WI38 (cell line): ENCODE measurements around the gene VSTM1.
"Not testable (repeated sequence)": the region's sequence is repeated elsewhere in the genome, so short reads cannot be mapped to it uniquely, and the experiment has no call there.

Source experiments
- H3K4me3 ChIP-seq: 2 replicates; pipeline ENCODE4 v1.5.1; 2011; ENCODE audit warnings: low read depth, mild to moderate bottlenecking, control low read depth, low read length
- TF ChIP-seq, protein P1 (sequence below): IDR thresholded peaks from 2 replicates; pipeline ENCODE4 v1.5.1; 2012; ENCODE audit warnings: low read depth, mild to moderate bottlenecking, control low read depth, low read length

Gene VSTM1

DNA sequence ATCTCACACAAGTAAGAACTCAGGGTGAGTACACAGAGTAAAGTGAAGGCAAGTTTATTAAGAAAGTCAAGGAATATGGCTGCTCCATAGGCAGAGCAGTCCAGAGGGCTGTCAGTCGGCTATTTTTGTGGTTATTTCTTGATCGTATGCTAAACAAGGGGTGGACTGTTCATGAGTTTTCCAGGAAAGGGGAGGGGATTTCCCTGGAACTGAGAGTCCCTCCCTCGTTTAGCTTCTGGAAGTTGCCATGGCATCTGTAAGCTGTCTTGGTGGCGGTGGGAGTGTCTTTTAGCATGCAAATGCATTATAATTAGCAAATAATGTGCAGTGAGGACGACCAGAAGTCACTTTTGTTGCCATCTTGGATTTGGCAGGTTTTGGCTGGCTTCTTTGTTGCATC lies 5.8 kb upstream of the VSTM1 start:
- TF ChIP-seq, protein P1, sequence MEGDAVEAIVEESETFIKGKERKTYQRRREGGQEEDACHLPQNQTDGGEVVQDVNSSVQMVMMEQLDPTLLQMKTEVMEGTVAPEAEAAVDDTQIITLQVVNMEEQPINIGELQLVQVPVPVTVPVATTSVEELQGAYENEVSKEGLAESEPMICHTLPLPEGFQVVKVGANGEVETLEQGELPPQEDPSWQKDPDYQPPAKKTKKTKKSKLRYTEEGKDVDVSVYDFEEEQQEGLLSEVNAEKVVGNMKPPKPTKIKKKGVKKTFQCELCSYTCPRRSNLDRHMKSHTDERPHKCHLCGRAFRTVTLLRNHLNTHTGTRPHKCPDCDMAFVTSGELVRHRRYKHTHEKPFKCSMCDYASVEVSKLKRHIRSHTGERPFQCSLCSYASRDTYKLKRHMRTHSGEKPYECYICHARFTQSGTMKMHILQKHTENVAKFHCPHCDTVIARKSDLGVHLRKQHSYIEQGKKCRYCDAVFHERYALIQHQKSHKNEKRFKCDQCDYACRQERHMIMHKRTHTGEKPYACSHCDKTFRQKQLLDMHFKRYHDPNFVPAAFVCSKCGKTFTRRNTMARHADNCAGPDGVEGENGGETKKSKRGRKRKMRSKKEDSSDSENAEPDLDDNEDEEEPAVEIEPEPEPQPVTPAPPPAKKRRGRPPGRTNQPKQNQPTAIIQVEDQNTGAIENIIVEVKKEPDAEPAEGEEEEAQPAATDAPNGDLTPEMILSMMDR, result no peak

DNA sequence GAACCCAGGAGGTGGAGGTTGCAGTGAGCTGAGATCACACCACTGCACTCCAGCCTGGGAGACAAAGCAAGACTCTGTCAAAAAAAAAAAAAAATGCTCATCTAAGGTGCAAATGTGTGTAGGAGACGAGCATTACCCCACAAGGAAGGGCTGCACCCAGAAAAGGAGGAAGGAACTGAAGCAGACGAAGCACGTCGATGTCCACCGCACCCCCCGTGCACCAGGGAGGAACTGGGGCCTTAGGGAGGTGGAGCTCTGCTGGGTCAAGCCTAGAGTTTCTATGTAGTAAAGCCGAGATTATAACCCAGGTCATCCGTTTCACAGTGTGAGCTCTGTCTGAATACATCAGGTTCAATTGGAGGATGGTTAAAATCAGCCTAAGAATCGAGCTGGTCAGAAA lies 1.1 kb downstream of the VSTM1 start:
- TF ChIP-seq, protein P1, result no peak
- no peak overlapping the region for H3K4me3 ChIP-seq

More for the DNA sequence above, 5.8 kb upstream of the VSTM1 start:
- no peak overlapping the region for H3K4me3 ChIP-seq

DNA sequence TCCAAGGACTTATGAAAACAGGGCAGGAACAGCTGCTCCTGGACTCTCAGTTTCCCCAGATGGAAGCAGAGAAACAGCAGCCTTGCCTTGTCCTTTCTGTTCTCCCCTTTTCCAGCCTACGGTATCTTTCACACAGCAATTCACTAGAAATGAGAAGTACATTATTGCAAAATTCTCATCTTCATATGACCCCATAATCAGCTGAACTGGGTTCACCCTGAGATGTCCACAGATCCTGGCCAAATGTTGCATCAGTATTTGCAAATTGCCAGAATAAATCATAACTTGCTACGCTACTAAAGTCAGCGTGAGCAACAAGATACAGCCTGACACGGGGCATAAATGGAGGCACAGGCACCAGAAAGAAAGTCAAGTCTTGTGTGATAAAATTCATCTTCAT lies 16.1 kb downstream of the VSTM1 start:
- TF ChIP-seq, protein P1, result no peak
- H3K4me3 ChIP-seq, result no peak overlapping the region

DNA sequence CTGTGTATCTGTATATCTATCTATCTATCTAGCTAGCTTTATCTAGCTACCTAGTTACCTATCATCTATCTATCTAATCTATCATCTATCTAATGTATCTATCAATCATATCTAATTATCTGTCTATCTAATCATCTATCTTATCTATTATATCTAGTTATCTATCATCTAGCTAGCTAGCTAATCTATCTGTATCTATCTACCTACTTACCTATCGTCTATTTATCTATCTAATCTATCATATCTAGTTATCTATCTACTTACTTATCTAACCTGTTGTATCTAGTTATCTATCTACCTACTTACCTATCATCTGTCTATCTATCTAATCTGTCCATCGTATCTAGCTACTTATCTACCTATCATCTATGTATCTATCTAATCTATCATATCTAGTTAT lies 17.9 kb downstream of the VSTM1 start:
- H3K4me3 ChIP-seq, result no peak overlapping the region
- TF ChIP-seq, protein P1, result no peak

DNA sequence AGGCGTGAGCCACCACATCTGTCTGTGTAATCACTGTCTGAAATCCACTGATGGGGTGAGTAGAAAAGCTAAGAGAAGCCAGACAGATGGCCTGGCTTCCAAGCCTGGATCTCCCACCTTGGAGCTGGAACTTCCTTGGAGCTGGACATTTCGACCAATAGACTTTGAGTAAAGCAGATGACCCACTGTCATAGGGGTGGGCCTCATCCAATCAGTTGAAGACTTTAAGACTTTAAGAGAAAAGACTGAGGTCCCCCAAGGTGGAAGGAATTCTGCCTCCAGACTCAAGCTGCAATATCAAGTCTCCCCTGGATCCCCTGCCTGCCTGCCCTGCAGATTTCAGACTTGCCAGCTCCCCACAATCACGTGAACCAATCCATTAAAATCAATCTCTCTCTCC lies 20.7 kb downstream of the VSTM1 start:
- H3K4me3 ChIP-seq, result no peak overlapping the region
- TF ChIP-seq, protein P1, result no peak

DNA sequence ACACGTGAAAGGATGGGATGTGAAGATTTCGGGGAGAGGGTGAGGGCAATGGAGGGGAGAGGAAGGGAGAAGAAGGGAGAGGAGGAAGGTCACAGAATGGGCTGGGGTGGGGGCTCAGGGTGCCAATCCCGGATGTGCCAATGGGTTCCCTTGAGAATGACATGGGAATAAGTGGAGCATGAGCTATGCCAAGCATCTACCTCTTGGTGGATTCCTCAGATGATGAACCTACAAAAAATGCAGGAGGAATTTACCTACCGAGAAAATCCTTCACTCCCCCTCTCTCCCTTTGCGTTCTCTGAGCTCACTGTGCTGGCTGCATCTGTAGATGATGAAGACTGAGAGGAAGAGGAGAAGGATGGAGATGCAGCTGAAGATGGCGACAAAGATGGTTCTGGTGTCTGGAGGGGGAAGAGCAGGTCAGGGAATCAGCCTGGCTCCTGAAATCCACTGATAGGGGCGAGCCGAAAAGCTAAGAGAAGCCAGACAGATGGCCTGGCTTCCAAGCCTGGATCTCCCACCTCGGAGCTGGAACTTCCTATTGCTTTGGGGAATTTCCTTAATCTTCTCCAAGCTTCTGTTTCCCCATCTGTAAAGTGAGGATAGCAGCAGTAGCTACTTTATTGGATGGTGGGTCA lies 21.6 kb downstream of the VSTM1 start:
- no peak overlapping the region for H3K4me3 ChIP-seq
- TF ChIP-seq, protein P1, result no peak

DNA sequence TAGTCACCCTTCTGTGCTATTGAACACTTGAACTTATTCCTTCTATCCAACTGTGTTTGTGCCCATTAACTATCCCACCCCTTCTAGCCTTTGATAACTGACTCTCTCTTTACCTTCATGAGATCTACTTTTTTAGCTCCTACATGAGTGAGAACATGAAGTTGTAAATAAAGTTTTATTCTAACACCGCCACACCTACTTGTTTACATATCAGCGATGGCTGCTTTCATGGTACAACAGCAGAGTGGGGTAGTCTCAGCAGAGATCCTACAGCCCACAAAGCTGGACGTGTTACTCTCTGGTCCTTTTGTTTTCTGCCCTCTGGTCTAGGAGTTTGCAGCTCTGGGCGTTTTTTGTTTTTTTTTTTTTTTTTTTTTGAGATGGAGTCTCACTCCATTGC lies 23.7 kb downstream of the VSTM1 start:
- TF ChIP-seq, protein P1, result no peak
- H3K4me3 ChIP-seq, result no peak overlapping the region

DNA sequence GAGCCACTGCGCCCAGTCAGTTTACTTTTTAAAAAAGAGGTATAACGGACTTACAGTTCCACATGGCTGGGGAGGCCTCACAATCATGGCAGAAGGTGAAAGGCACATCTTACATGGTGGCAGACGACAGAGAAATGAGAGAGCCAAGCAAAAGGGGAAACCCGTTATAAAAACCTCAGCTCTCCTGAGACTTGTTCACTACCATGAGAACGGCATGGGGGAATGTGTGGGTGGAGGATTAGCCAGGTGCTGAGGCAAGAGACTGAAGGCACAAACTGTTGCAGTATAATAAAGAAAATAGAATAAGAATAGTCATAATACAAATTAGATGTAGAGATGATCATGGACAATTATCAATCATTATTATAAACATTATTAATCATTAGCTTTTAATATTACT lies 27.2 kb downstream of the VSTM1 start:
- H3K4me3 ChIP-seq, result not testable (repeated sequence)
